SU-DHL-6 (cell line): ENCODE results near the gene CTCFL.
"Not testable (repeated sequence)": the region's sequence is repeated elsewhere in the genome, so short reads cannot be mapped to it uniquely, and the experiment has no call there.

Source experiments
- H2AFZ ChIP-seq: fragments of 200-600 bp; sonication (generic); 2 replicates; pipeline ENCODE4 v1.6.1; 2014; ENCODE audit warnings: low read depth, mild to moderate bottlenecking, moderate library complexity, mixed read lengths, antibody characterized with exemption, low read length; ENCODE audit not compliant: severe bottlenecking
- H3F3A ChIP-seq: fragments of 200-600 bp; shearing (Covaris generic); 2 replicates; pipeline ENCODE4 v1.6.0; 2016; ENCODE audit warnings: antibody characterized with exemption, mild to moderate bottlenecking; ENCODE audit not compliant: insufficient read depth
- H3K27ac ChIP-seq: fragments of 200-600 bp; sonication (generic); 2 replicates; pipeline ENCODE4 v1.5.1; 2016; ENCODE audit warnings: low read depth, mild to moderate bottlenecking, low read length, moderate library complexity, mixed read lengths
- H3K27me3 ChIP-seq: fragments of 200-600 bp; sonication (generic), shearing (Covaris generic); 2 replicates; pipeline ENCODE4 v1.6.0; 2014; ENCODE audit warnings: mild to moderate bottlenecking, low read length
- H3K36me3 ChIP-seq: fragments of 200-600 bp; sonication (generic); 2 replicates; pipeline ENCODE4 v1.6.1; 2014; ENCODE audit warnings: mild to moderate bottlenecking, low read length, mixed read lengths
- H3K4me2 ChIP-seq: fragments of 300-600, 200-600 bp; shearing (Covaris generic), sonication (generic); 2 replicates; pipeline ENCODE4 v1.6.0; 2014; ENCODE audit warnings: low read length, low read depth, mild to moderate bottlenecking; ENCODE audit not compliant: poor library complexity, severe bottlenecking
- H3K4me3 ChIP-seq: fragments of 200-600 bp; sonication (generic); 2 replicates; pipeline ENCODE4 v1.5.1; 2014; ENCODE audit warnings: antibody characterized with exemption, low read length, mild to moderate bottlenecking, mixed read lengths; ENCODE audit not compliant: insufficient read depth, poor library complexity, severe bottlenecking
- H3K79me2 ChIP-seq: fragments of 200-600 bp; sonication (generic); 2 replicates; pipeline ENCODE4 v1.6.1; 2014; ENCODE audit warnings: mild to moderate bottlenecking, low read length, moderate library complexity; ENCODE audit not compliant: insufficient read depth
- H3K9ac ChIP-seq: fragments of 200-600 bp; sonication (generic); 2 replicates; pipeline ENCODE4 v1.7.0; 2014; ENCODE audit warnings: mild to moderate bottlenecking, low read length
- H3K9me2 ChIP-seq: fragments of 200-600 bp; sonication (generic); replicated peaks from 2 replicates; pipeline ENCODE4 v1.6.1; 2014; ENCODE audit warnings: low read length; ENCODE audit not compliant: insufficient read depth
- H3K9me3 ChIP-seq: fragments of 200-600 bp; sonication (generic); 2 replicates; pipeline ENCODE4 v1.6.1; 2014; ENCODE audit warnings: low read length, mixed read lengths; ENCODE audit not compliant: insufficient read depth
- H4K20me1 ChIP-seq: fragments of 200-600 bp; sonication (generic); 2 replicates; pipeline ENCODE4 v1.6.1; 2014; ENCODE audit warnings: low read depth, mild to moderate bottlenecking, antibody characterized with exemption, low read length, moderate library complexity, mixed read lengths
- CTCF ChIP-seq: fragments of 200-600 bp; sonication (generic); IDR thresholded peaks from one replicate; pipeline ENCODE4 v1.5.1; 2017; ENCODE audit warnings: antibody characterized with exemption, mild to moderate bottlenecking, low read length, moderate library complexity; ENCODE audit not compliant: insufficient read depth, poor library complexity, severe bottlenecking
- EZH2phosphoT487 ChIP-seq: fragments of 200-600 bp; sonication (generic), shearing (Covaris generic); conservative IDR thresholded peaks from 2 replicates; pipeline ENCODE4 v1.6.1; 2018; ENCODE audit warnings: mild to moderate bottlenecking, antibody characterized with exemption, low read length, moderate library complexity, mixed read lengths

The CTCFL gene

GRCh38 chr20:57512432-57512831, 12.5 kb downstream of the CTCFL start:
- H3K9me2 ChIP-seq: no peaks in the 10 kb centered on the region
- no peak overlapping the region for H3K9ac ChIP-seq
- TF ChIP-seq CTCF (no peak), EZH2phosphoT487 (no peak)
- no peak overlapping the region for H3K27ac ChIP-seq
- H2AFZ ChIP-seq: no peak overlapping the region
- no peaks in the 10 kb centered on the region for H3K27me3 ChIP-seq
- H3K4me3 ChIP-seq: no peak overlapping the region
- H3K79me2 ChIP-seq: no peaks in the 10 kb centered on the region
- no peak overlapping the region for H3K4me2 ChIP-seq
- no peaks in the 10 kb centered on the region for H3K9me3 ChIP-seq
- H3K36me3 ChIP-seq: no peaks in the 10 kb centered on the region
- no peaks in the 10 kb centered on the region for H3F3A ChIP-seq
- no peaks in the 10 kb centered on the region for H4K20me1 ChIP-seq

DNA sequence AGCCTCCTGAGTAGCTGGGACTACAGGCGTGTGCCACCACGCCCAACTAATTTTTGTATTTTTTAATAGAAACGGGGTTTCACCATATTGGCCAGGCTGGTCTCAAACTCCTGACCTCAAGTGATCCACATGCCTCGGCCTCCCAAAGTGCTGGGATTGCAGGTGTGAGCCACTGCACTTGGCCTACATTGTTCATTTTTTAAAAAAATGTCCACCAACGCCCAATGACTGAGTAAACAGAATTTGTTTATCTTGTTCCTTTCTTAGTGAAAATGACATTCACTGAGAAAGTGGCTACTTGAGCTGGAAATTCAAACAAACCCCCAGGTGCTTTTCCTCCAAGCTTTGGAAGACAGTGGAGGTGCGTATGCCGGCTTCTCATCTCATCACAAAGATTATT, 13.2 kb downstream of the CTCFL start:
- not testable (repeated sequence) for H3K4me2 ChIP-seq

DNA sequence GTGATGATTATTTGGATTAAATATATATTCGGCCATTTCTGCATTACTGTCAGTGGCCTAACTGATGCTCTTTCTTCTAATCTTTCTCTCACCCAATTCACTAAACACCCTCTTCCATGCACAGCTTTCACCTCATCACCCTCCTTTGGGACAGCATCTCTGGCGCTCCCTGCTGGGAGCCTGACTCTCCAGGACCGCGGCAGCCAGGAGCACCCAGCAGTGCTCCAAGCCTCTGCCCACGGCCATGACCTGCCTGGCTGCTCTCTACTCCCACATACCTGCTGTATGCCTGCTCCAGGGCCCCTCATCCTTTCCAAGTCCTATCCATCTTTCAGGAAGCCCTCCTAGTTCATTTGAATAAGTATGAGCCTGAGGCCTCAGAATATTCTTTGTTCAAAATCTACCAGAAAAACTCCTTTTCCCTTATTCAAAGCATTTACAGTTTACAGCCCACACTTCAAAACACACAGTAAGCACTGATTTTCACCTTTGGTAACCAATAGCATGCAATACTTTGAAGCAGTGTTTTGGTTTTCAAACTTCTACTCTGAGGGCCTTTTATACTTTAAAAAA, 15.2 kb downstream of the CTCFL start:
- no peak overlapping the region for H3K27ac ChIP-seq
- no peak overlapping the region for H3K9ac ChIP-seq
- H3K4me2 ChIP-seq: no peak overlapping the region
- H3K36me3 ChIP-seq: no peaks in the 10 kb centered on the region
- no peaks in the 10 kb centered on the region for H3K9me2 ChIP-seq
- no peaks in the 10 kb centered on the region for H3K9me3 ChIP-seq
- no peak overlapping the region for H2AFZ ChIP-seq
- no peak overlapping the region for H3K4me3 ChIP-seq
- H3K27me3 ChIP-seq: no peaks in the 10 kb centered on the region
- no peaks in the 10 kb centered on the region for H3K79me2 ChIP-seq
- no peak for TF ChIP-seq EZH2phosphoT487
- no peak for TF ChIP-seq CTCF
- H4K20me1 ChIP-seq: no peaks in the 10 kb centered on the region
- no peaks in the 10 kb centered on the region for H3F3A ChIP-seq

More for the DNA sequence above, 13.2 kb downstream of the CTCFL start:
- not testable (repeated sequence) for H3K79me2 ChIP-seq, H3K9ac ChIP-seq, H3K27ac ChIP-seq, H3K27me3 ChIP-seq, H3K9me3 ChIP-seq, H2AFZ ChIP-seq, H3K36me3 ChIP-seq, H3F3A ChIP-seq, H3K4me3 ChIP-seq, H3K9me2 ChIP-seq, H4K20me1 ChIP-seq

- Histone ChIP-seq H3K36me3 (no peaks in the 10 kb centered on the region), H3F3A (no peaks in the 10 kb centered on the region), H3K27me3 (no peaks in the 10 kb centered on the region), H3K79me2 (no peaks in the 10 kb centered on the region), H3K27ac (no peak overlapping the region), H3K4me3 (no peak overlapping the region), H3K9ac (no peak overlapping the region), H3K9me3 (no peaks in the 10 kb centered on the region), H4K20me1 (no peaks in the 10 kb centered on the region), H3K9me2 (no peaks in the 10 kb centered on the region), H3K4me2 (no peak overlapping the region), H2AFZ (no peak overlapping the region)
- no peak for TF ChIP-seq EZH2phosphoT487
- TF ChIP-seq CTCF: no peak
These were observed 16.1 kb downstream of the CTCFL start for GRCh38 chr20:57508831-57509230.
